HG03354 (cell line): ENCODE data around the gene FGF1.

Source experiments
- ATAC-seq: cut with Tn5 transposase; IDR thresholded peaks from one replicate; pipeline ENCODE4 v1.9.1; 2021; ENCODE audit warnings: mild to moderate bottlenecking; ENCODE audit not compliant: unreplicated experiment, poor library complexity, severe bottlenecking

Gene FGF1

GRCh38 chr5:142618130-142618523, 67.8 kb downstream of the FGF1 start:
- no peak for ATAC-seq

- ATAC-seq = no peak
These were observed 68.3 kb downstream of the FGF1 start for GRCh38 chr5:142617416-142618129.

- no peak for ATAC-seq
These were observed 69.9 kb downstream of the FGF1 start for GRCh38 chr5:142615948-142616347.

- no peak for ATAC-seq
These were observed 71.8 kb downstream of the FGF1 start for GRCh38 chr5:142614054-142614453.

- no peak for ATAC-seq
These were observed 72.6 kb downstream of the FGF1 start for GRCh38 chr5:142613271-142613671.

- ATAC-seq = no peak
These were observed 73.2 kb downstream of the FGF1 start for GRCh38 chr5:142612494-142613270.

- ATAC-seq = peak; percentile 98
These were observed 74.7 kb downstream of the FGF1 start for GRCh38 chr5:142611154-142611553.

- no peak for ATAC-seq
These were observed 75.5 kb downstream of the FGF1 start for GRCh38 chr5:142610176-142611001.

- no peak for ATAC-seq
These were observed 76.7 kb downstream of the FGF1 start for GRCh38 chr5:142609142-142609541.

- ATAC-seq = no peak
These were observed 77.8 kb downstream of the FGF1 start for GRCh38 chr5:142608081-142608480.

- ATAC-seq = no peak
These were observed 80.3 kb downstream of the FGF1 start for GRCh38 chr5:142605611-142606010.

- no peak for ATAC-seq
These were observed 83.1 kb downstream of the FGF1 start for GRCh38 chr5:142602720-142603245.

- ATAC-seq = no peak
These were observed 84.5 kb downstream of the FGF1 start for GRCh38 chr5:142601432-142601831.

GRCh38 chr5:142600611-142601358, 85.1 kb downstream of the FGF1 start:
- ATAC-seq = no peak

GRCh38 chr5:142600092-142600491, 85.8 kb downstream of the FGF1 start:
- ATAC-seq = no peak

GRCh38 chr5:142598338-142598700, 87.6 kb downstream of the FGF1 start:
- no peak for ATAC-seq

GRCh38 chr5:142597546-142598337, 88.1 kb downstream of the FGF1 start:
- ATAC-seq = no peak

- ATAC-seq = no peak
These were observed 88.9 kb downstream of the FGF1 start for GRCh38 chr5:142597025-142597424.

GRCh38 chr5:142592365-142592764, 93.5 kb downstream of the FGF1 start:
- ATAC-seq = no peak
